HG02798 (cell line): Measurements from ENCODE around the gene DROSHA.

Experiments
- ATAC-seq: cut with Tn5 transposase; IDR thresholded peaks from one replicate; pipeline ENCODE4 v1.9.1; 2021; ENCODE audit warnings: mild to moderate bottlenecking; ENCODE audit not compliant: unreplicated experiment, poor library complexity

Gene DROSHA

GRCh38 chr5:31355337-31355736 lies 176.6 kb downstream of the DROSHA start:
- no peak for ATAC-seq
